Kidney (tissue), 14 donors: ENCODE results near the gene GALR2. TPM values are rescaled to one million over a fixed set of nuclear protein-coding genes. Genes with fewer than 3 reads are reported as not detected.

Experiments
- DNase-seq, 5 donors: peaks; one replicate each; pipeline ENCODE4 v3.0.0-alpha.2; 2013 to 2020
- FAIRE-seq: peaks from 2 replicates; lab custom pipeline; 2012; peaks lifted over from hg19 to GRCh38; lab: Jason Lieb, UNC
- H3K27ac ChIP-seq, 2 donors: one replicate each; pipeline ENCODE4 v1.7.0; 2013; ENCODE audit warnings: low read depth in 2 of 2, low read length in 2 of 2, inconsistent platforms in 1 of 2
- H3K27me3 ChIP-seq: one replicate; pipeline ENCODE4 v1.7.1; 2013; ENCODE audit warnings: low read length, inconsistent platforms; ENCODE audit not compliant: control insufficient read depth, insufficient read depth
- H3K36me3 ChIP-seq, 3 donors: one replicate each; pipeline versions ENCODE4 v1.7.0 to v1.7.1; 2013; ENCODE audit warnings: low read length in 3 of 3, control low read depth in 1 of 3, inconsistent platforms in 1 of 3; ENCODE audit not compliant: insufficient read depth in 3 of 3, control insufficient read depth in 2 of 3
- H3K4me1 ChIP-seq, 3 donors: one replicate each; pipeline versions ENCODE4 v1.7.0 to v1.7.1; 2013; ENCODE audit warnings: low read length in 3 of 3, inconsistent platforms in 1 of 3, low read depth in 1 of 3; ENCODE audit not compliant: control insufficient read depth in 2 of 3, insufficient read depth in 2 of 3
- H3K4me3 ChIP-seq, 3 donors: one replicate each; pipeline versions ENCODE4 v1.7.0 to v1.8.1; 2013; ENCODE audit warnings: low read length in 3 of 3, control low read depth in 1 of 3, inconsistent platforms in 1 of 3
- H3K9ac ChIP-seq, 3 donors: one replicate each; pipeline versions ENCODE4 v1.7.0 to v1.7.1; 2013; ENCODE audit warnings: low read length in 3 of 3, control low read depth in 1 of 3, inconsistent platforms in 1 of 3
- H3K9me3 ChIP-seq, 3 donors: one replicate each; pipeline versions ENCODE4 v1.7.0 to v1.7.1; 2013; ENCODE audit warnings: low read length in 3 of 3, control low read depth in 1 of 3, inconsistent platforms in 1 of 3; ENCODE audit not compliant: control insufficient read depth in 2 of 3, insufficient read depth in 1 of 3
- CTCF ChIP-seq: IDR thresholded peaks from 3 replicates; pipeline ENCODE4 v1.5.1; 2012; ENCODE audit warnings: mild to moderate bottlenecking, moderate library complexity, borderline replicate concordance; ENCODE audit not compliant: insufficient read depth; ENCODE audit errors: extremely low read depth
- intact Hi-C: fragments of 100-400 bp; cut with DNase I; formaldehyde crosslinking; loops from one replicate; pipeline ENCODE4 v1.11.1; 2022
- polyA plus RNA-seq: library from polyadenylated mRNA; stranded (reverse); fragments of 350-450 nt; fragmentation: Illumina TruSeq; extraction: RNeasy Lipid Tissue Mini Kit (QIAGEN cat#74804); gene quantifications from one replicate; pipeline ENCODE4 v1.2.3, GENCODE V29; 2014; ENCODE audit warnings: low read depth, low replicate concordance; ENCODE audit not compliant: insufficient read depth
- total RNA-seq: library from RNA; stranded (reverse); fragmentation: NEBNext Ultra II Directional; extraction: Animal tissue kit (Norgen Biotek cat#: 25700); gene quantifications from one replicate; pipeline ENCODE4 v1.2.1, GENCODE V29; 2021
- donor health status: control.
- donor health status: control.
- donor health status: control.
- donor health status: control.
- donor health status: control.
- donor health status: DM: yes; HTN: yes; CAD: no.
- donor health status: Normal renal cell carcinoma (clear cell type).

GALR2 gene
- total and polyA plus RNA-seq, 2 donors from 2014 or later = not detected

DNA sequence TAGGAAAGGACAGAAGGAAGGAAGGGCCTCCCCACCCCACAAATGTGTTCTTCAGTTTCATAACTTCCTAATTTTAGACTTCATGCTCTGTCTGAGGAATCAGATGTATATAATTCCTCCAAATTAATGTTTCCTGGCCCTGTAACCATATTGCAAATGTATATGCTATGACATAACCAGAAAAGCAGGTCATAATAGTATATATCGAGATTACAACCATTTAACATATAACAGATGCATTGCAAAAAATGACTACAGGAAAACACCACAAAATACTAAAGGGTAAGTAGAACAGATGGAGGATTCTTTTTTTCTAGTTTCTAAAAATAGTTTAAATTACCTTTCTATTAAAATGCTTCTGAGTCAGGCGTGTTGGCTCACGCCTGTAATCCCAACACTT is 32.1 kb downstream of the GALR2 start:
- Histone ChIP-seq H3K9me3 (no peaks in the 10 kb centered on the region), H3K4me3 (no peak overlapping the region), H3K36me3 (peaks cover 0 to under 1% (median 0%) of the 10 kb centered on the region in 3 donors), H3K27me3 (no peaks in the 10 kb centered on the region), H3K9ac (no peak overlapping the region), H3K27ac (no peak overlapping the region), H3K4me1 (peaks cover 0 to 11% (median 0%) of the 10 kb centered on the region in 3 donors)
- no peak for FAIRE-seq
- intact Hi-C loops = no loop called here
- no peak for DNase-seq
- TF ChIP-seq CTCF = no peak

DNA sequence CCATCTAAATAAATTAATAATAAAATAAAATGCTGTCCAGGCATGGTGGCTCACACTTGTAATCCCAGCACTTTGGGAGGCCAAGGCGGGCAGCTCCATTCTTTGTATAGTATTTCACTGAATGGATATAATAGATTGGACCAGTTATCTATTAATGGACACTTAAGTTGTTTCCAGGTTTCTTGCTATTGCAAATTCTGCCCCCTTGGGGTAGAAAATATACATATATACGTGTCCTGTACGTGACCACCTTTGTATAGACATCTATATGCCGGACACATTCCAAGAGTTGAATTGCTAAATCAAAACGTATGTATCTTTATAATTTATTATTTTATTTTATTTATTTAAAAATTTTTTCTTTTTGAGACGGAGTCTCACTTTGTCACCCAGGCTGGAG is 32.9 kb downstream of the GALR2 start:
- H3K36me3 ChIP-seq = no peaks in the 10 kb centered on the region
- H3K4me1 ChIP-seq = peaks cover 0 to 9% (median 0%) of the 10 kb centered on the region in 3 donors
- FAIRE-seq (no peak), DNase-seq (no peak)
- H3K27me3 ChIP-seq = no peaks in the 10 kb centered on the region
- H3K4me3 ChIP-seq = no peak overlapping the region
- no peak overlapping the region for H3K27ac ChIP-seq
- H3K9me3 ChIP-seq = no peaks in the 10 kb centered on the region
- H3K9ac ChIP-seq = no peak overlapping the region
- intact Hi-C loops = no loop called here
- TF ChIP-seq CTCF = no peak

DNA sequence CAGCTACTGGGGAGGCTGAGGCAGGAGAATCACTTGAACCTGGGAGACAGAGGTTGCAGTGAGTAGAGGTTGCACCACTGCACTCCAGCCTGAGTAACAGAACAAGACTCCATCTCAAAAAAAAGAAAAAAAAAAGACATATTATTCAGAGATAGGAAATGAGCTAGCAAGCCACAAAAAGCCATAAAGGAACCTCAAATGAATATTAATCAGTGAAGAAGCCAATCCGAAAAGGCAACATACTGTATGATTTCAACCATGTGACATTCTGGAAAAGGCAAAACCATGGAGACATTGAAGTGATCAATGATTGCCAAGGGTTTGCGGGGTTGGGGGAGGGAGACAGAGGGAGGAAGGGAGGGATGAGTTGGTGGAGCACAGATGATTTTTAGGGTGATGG is 37.4 kb downstream of the GALR2 start:
- DNase-seq (no peak), FAIRE-seq (no peak)
- Histone ChIP-seq H3K9ac (no peak overlapping the region), H3K27me3 (no peaks in the 10 kb centered on the region), H3K4me3 (no peak overlapping the region), H3K36me3 (no peaks in the 10 kb centered on the region), H3K27ac (no peak overlapping the region), H3K9me3 (no peaks in the 10 kb centered on the region), H3K4me1 (no peaks in the 10 kb centered on the region)
- no peak for TF ChIP-seq CTCF
- intact Hi-C loops = no loop called here

DNA sequence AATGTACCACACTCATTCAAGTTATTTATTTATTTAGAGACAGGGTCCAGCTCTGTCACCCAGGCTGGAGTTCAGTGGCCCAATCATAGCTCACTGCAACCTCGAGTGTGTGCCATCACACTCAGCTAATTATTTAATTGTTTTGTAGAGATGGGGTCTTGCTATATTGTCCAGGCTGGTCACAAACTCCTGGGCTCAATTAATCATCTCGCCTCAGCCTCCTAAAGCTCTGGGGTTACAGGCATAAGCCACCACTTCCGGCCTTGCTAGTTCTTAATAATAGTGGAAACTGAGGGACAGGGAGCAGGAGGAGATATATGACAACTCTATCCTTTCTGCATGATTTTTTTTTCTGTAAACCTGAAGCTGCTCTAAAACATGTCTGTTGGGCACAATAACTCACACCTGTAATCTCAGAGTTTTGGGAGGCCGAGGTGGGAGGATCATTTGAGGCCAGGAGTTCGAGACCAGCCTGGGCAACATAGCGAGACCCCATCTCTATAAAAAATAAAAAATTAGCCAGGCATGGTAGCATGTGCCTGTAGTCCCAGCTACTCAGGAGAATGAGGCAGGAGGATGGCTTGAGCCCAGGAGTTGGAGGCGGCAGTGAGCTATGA is 40.7 kb downstream of the GALR2 start:
- no peak overlapping the region for H3K4me3 ChIP-seq
- intact Hi-C loops = no loop called here
- FAIRE-seq = no peak

More for the DNA sequence above, 40.7 kb downstream of the GALR2 start:
- TF ChIP-seq CTCF = no peak
- Histone ChIP-seq H3K27me3 (no peaks in the 10 kb centered on the region), H3K27ac (no peak overlapping the region), H3K36me3 (no peaks in the 10 kb centered on the region), H3K9ac (no peak overlapping the region), H3K9me3 (no peaks in the 10 kb centered on the region), H3K4me1 (no peaks in the 10 kb centered on the region)
- DNase-seq = no peak
